Erythroblast (primary cell): ENCODE data around the gene WDR73.
"Not testable (repeated sequence)": the region's sequence is repeated elsewhere in the genome, so short reads cannot be mapped to it uniquely, and the experiment has no call there.

ENCODE experiments used
- DNase-seq, 2 experiments: peaks; one replicate each; lab custom pipeline; 2025; lab: John Stamatoyannopoulos, UW
- GATA1 ChIP-seq: IDR thresholded peaks from 2 replicates; pipeline ENCODE4 v1.6.1; 2011; ENCODE audit warnings: low read depth, mild to moderate bottlenecking, control low read depth, low read length, moderate library complexity
- POLR2A ChIP-seq: IDR thresholded peaks from 2 replicates; pipeline ENCODE4 v1.6.1; 2011; ENCODE audit warnings: mild to moderate bottlenecking, low read length

The WDR73 gene

GRCh38 chr15:84645496-84645895 lies 8.6 kb downstream of the WDR73 start:
- no peak for DNase-seq

GRCh38 chr15:84643838-84644237 lies 10.2 kb downstream of the WDR73 start:
- DNase-seq = no peak
- TF ChIP-seq GATA1 (no peak), POLR2A (no peak)

More at GRCh38 chr15:84645496-84645895, 8.6 kb downstream of the WDR73 start:
- TF ChIP-seq POLR2A (peak; percentile 12), GATA1 (no peak)

GRCh38 chr15:84642640-84643039 lies 11.4 kb downstream of the WDR73 start:
- not testable (repeated sequence) for DNase-seq

GRCh38 chr15:84641871-84642270 lies 12.2 kb downstream of the WDR73 start:
- DNase-seq = not testable (repeated sequence)

- TF ChIP-seq POLR2A = no peak
- no peak for TF ChIP-seq GATA1
- peak; percentile 46 to 56 for DNase-seq
Observed at GRCh38 chr15:84638103-84638502, 16.0 kb downstream of the WDR73 start.

- TF ChIP-seq POLR2A (no peak), GATA1 (no peak)
- DNase-seq = peak in 1 of 2 experiments; percentile 45
Observed at GRCh38 chr15:84634228-84634837, 19.8 kb downstream of the WDR73 start.

- TF ChIP-seq GATA1 = no peak
- peak; percentile 70 for TF ChIP-seq POLR2A
Observed at GRCh38 chr15:84633311-84634227, 20.5 kb downstream of the WDR73 start.

GRCh38 chr15:84631706-84632272 lies 22.3 kb downstream of the WDR73 start:
- TF ChIP-seq GATA1 (no peak), POLR2A (no peak)
- no peak for DNase-seq

More at GRCh38 chr15:84633311-84634227, 20.5 kb downstream of the WDR73 start:
- DNase-seq = peak; percentile 90 to 91

- DNase-seq = no peak
- TF ChIP-seq POLR2A (no peak), GATA1 (no peak)
Observed at GRCh38 chr15:84629033-84629432, 25.1 kb downstream of the WDR73 start.

GRCh38 chr15:84625123-84625522 lies 29.0 kb downstream of the WDR73 start:
- peak; percentile 57 to 75 for DNase-seq
- no peak for TF ChIP-seq GATA1
- TF ChIP-seq POLR2A = no peak

GRCh38 chr15:84624359-84624758 lies 29.7 kb downstream of the WDR73 start:
- TF ChIP-seq GATA1 (no peak), POLR2A (no peak)
- no peak for DNase-seq

- DNase-seq = peak in 1 of 2 experiments; percentile 29
- TF ChIP-seq GATA1 (no peak), POLR2A (no peak)
Observed at GRCh38 chr15:84621358-84621979, 32.6 kb downstream of the WDR73 start.

GRCh38 chr15:84620626-84621025 lies 33.5 kb downstream of the WDR73 start:
- no peak for TF ChIP-seq POLR2A
- no peak for TF ChIP-seq GATA1
- DNase-seq = no peak

GRCh38 chr15:84616235-84616634 lies 37.8 kb downstream of the WDR73 start:
- TF ChIP-seq GATA1 (no peak), POLR2A (no peak)
- DNase-seq = no peak
